H9 (cell line): Measurements from ENCODE around the gene RADIL. TPM values are rescaled to one million over a fixed set of nuclear protein-coding genes. Genes with fewer than 3 reads are reported as not detected.
A peak's percentile ranks its signal among the peaks of the same experiment; 100 is the strongest.

Experiments
- DNase-seq: peaks from one replicate; pipeline ENCODE4 v3.0.0-alpha.2; 2017
- H2AFZ ChIP-seq: one replicate; pipeline ENCODE4 v1.6.1; 2013; ENCODE audit warnings: mild to moderate bottlenecking, low read length, control low read depth, moderate library complexity
- H2AK5ac ChIP-seq: 2 replicates; pipeline ENCODE4 v1.6.1; 2013; ENCODE audit warnings: low read length, control low read depth, mixed read lengths; ENCODE audit not compliant: insufficient read length
- H2BK120ac ChIP-seq: one replicate; pipeline ENCODE4 v1.6.1; 2013; ENCODE audit warnings: low read depth, mild to moderate bottlenecking, low read length, control low read depth, inconsistent platforms; ENCODE audit not compliant: poor library complexity, severe bottlenecking
- H2BK12ac ChIP-seq: 2 replicates; pipeline ENCODE4 v1.6.1; 2013; ENCODE audit warnings: low read length, control low read depth, mixed read lengths, low read depth; ENCODE audit not compliant: insufficient read length
- H2BK15ac ChIP-seq: 2 replicates; pipeline ENCODE4 v1.6.1; 2013; ENCODE audit warnings: low read depth, low read length, control low read depth
- H2BK20ac ChIP-seq: one replicate; pipeline ENCODE4 v1.6.1; 2013; ENCODE audit warnings: low read depth, mild to moderate bottlenecking, low read length, control low read depth, inconsistent platforms; ENCODE audit not compliant: poor library complexity, severe bottlenecking
- H2BK5ac ChIP-seq: 2 replicates; pipeline ENCODE4 v1.6.1; 2013; ENCODE audit warnings: low read length, control low read depth, mixed read lengths; ENCODE audit not compliant: insufficient read length
- H3K14ac ChIP-seq: 2 replicates; pipeline ENCODE4 v1.6.1; 2013; ENCODE audit warnings: low read length, control low read depth; ENCODE audit not compliant: insufficient read depth
- H3K18ac ChIP-seq: 2 replicates; pipeline ENCODE4 v1.6.1; 2013; ENCODE audit warnings: low read depth, mild to moderate bottlenecking, mixed read lengths, low read length, control low read depth; ENCODE audit not compliant: insufficient read length
- H3K23ac ChIP-seq: 2 replicates; pipeline ENCODE4 v1.6.1; 2013; ENCODE audit warnings: low read length, control low read depth, mixed read lengths, low read depth; ENCODE audit not compliant: insufficient read length
- H3K23me2 ChIP-seq: 2 replicates; pipeline ENCODE4 v1.6.1; 2013; ENCODE audit warnings: low read depth, mild to moderate bottlenecking, mixed read lengths, low read length, control low read depth; ENCODE audit not compliant: insufficient read length, poor library complexity, severe bottlenecking
- H3K27ac ChIP-seq: 2 replicates; pipeline ENCODE4 v1.5.1; 2013; ENCODE audit warnings: low read length, control low read depth, mixed read lengths, low read depth; ENCODE audit not compliant: insufficient read length
- H3K27me3 ChIP-seq: 2 replicates; pipeline ENCODE4 v1.6.1; 2013; ENCODE audit warnings: low read length, control low read depth, inconsistent platforms; ENCODE audit not compliant: insufficient read depth
- H3K4ac ChIP-seq: 2 replicates; pipeline ENCODE4 v1.6.1; 2013; ENCODE audit warnings: low read depth, mild to moderate bottlenecking, control low read depth, inconsistent platforms, low read length, moderate library complexity
- H3K4me1 ChIP-seq: 2 replicates; pipeline ENCODE4 v1.6.1; 2013; ENCODE audit warnings: low read length, control low read depth, inconsistent platforms; ENCODE audit not compliant: insufficient read depth
- H3K4me2 ChIP-seq: 2 replicates; pipeline ENCODE4 v1.6.1; 2013; ENCODE audit warnings: low read length, control low read depth, mixed read lengths; ENCODE audit not compliant: insufficient read length, insufficient read depth
- H3K56ac ChIP-seq: 2 replicates; pipeline ENCODE4 v1.6.1; 2013; ENCODE audit warnings: low read depth, mild to moderate bottlenecking, mixed read lengths, low read length, control low read depth; ENCODE audit not compliant: insufficient read length
- H3K79me1 ChIP-seq: 2 replicates; pipeline ENCODE4 v1.6.1; 2013; ENCODE audit warnings: low read depth, mild to moderate bottlenecking, moderate library complexity, low read length, control low read depth, inconsistent platforms; ENCODE audit not compliant: insufficient read depth, poor library complexity, severe bottlenecking
- H3K79me2 ChIP-seq: 2 replicates; pipeline ENCODE4 v1.6.1; 2013; ENCODE audit warnings: low read length, control low read depth, inconsistent platforms; ENCODE audit not compliant: insufficient read depth
- H3K9ac ChIP-seq: 2 replicates; pipeline ENCODE4 v1.6.1; 2013; ENCODE audit warnings: low read length, control low read depth, mixed read lengths; ENCODE audit not compliant: insufficient read length; ENCODE audit errors: extremely low read depth
- H3K9me3 ChIP-seq: one replicate; pipeline ENCODE4 v1.6.1; 2013; ENCODE audit warnings: low read depth, low read length, inconsistent platforms; ENCODE audit not compliant: control insufficient read depth
- H3T11ph ChIP-seq: one replicate; pipeline ENCODE4 v1.6.1; 2013; ENCODE audit warnings: mild to moderate bottlenecking, low read length, control low read depth, inconsistent platforms
- H4K20me1 ChIP-seq: one replicate; pipeline ENCODE4 v1.6.1; 2013; ENCODE audit not compliant: control insufficient read depth, insufficient read length, insufficient read depth
- H4K5ac ChIP-seq: 2 replicates; pipeline ENCODE4 v1.6.1; 2013; ENCODE audit warnings: low read depth, mild to moderate bottlenecking, mixed read lengths, low read length, control low read depth; ENCODE audit not compliant: insufficient read length
- H4K8ac ChIP-seq: replicated peaks from 2 replicates; pipeline ENCODE4 v1.6.1; 2013; ENCODE audit warnings: low read length, control low read depth, mixed read lengths, low read depth; ENCODE audit not compliant: insufficient read length
- H4K91ac ChIP-seq: 2 replicates; pipeline ENCODE4 v1.6.1; 2013; ENCODE audit warnings: low read depth, mild to moderate bottlenecking, moderate library complexity, mixed read lengths, low read length, control low read depth; ENCODE audit not compliant: insufficient read length
- H3K27ac Mint-ChIP-seq, 3 experiments: 2 replicates in 2 of 3; 3 replicates in 1 of 3; pipeline ENCODE4 v1.8.0; 2020 to 2021; ENCODE audit warnings: mixed read lengths in 3 of 3, mild to moderate bottlenecking in 1 of 3, moderate library complexity in 1 of 3
- H3K27me3 Mint-ChIP-seq: 2 replicates; pipeline ENCODE4 v1.8.0; 2021; ENCODE audit warnings: low read depth, mild to moderate bottlenecking, moderate library complexity, mixed read lengths
- H3K36me3 Mint-ChIP-seq, 3 experiments: 2 replicates in 2 of 3; 3 replicates in 1 of 3; pipeline ENCODE4 v1.8.0; 2020 to 2021; ENCODE audit warnings: low read depth in 3 of 3, mixed read lengths in 3 of 3; ENCODE audit not compliant: insufficient read depth in 1 of 3
- H3K4me1 Mint-ChIP-seq, 2 experiments: 2 replicates each; pipeline ENCODE4 v1.8.0; 2020; ENCODE audit warnings: mixed read lengths in 2 of 2
- H3K4me3 Mint-ChIP-seq, 2 experiments: 2 replicates in 1 of 2; 3 replicates in 1 of 2; pipeline ENCODE4 v1.8.0; 2020 to 2021; ENCODE audit warnings: mild to moderate bottlenecking in 2 of 2, mixed read lengths in 2 of 2, moderate library complexity in 1 of 2
- H3K9me3 Mint-ChIP-seq, 2 experiments: 2 replicates in 1 of 2; 3 replicates in 1 of 2; pipeline ENCODE4 v1.8.0; 2020; ENCODE audit warnings: mild to moderate bottlenecking in 2 of 2, mixed read lengths in 2 of 2, moderate library complexity in 1 of 2
- whole genome bisulfite sequencing: extraction: QIAGEN DNeasy Blood & Tissue Kit; methylation state at CpG from one replicate; pipeline ENCODE4 v1.1.7; 2013; ENCODE audit warnings: missing lambda C conversion rate, low lambda C conversion rate, mixed read lengths; ENCODE audit not compliant: insufficient read length; ENCODE audit errors: extremely low coverage; 5-methylcytosine and 5-hydroxymethylcytosine counted together
- total RNA-seq: library from RNA; stranded (reverse); gene quantifications from 2 replicates; pipeline ENCODE4 v1.2.1, GENCODE V29; 2021
- TF ChIP-seq, protein P1 (sequence below): fragments of 200-600 bp; sonication (generic); conservative IDR thresholded peaks from 3 replicates; pipeline ENCODE4 v1.8.0; 2021; ENCODE audit warnings: antibody characterized with exemption, mild to moderate bottlenecking

Gene RADIL
- total RNA-seq, 1 experiment from 2014 or later, result 4.7 TPM

GRCh38 chr7:4854916-4855315 lies 28.6 kb downstream of the RADIL start:
- Mint-ChIP-seq H3K9me3 (peaks cover 3 to 10% of the 10 kb centered on the region in 2 experiments; a peak in 3 of 5 replicates), H3K27ac (peak overlapping the region in 1 of 3 experiments; percentile 38; a peak in 2 of 7 replicates)

More at GRCh38 chr7:4854916-4855315, 28.6 kb downstream of the RADIL start:
- no peaks in the 10 kb centered on the region for H3K27me3 ChIP-seq
- H3K27me3 Mint-ChIP-seq, result peaks cover 4% of the 10 kb centered on the region; the same call in 1 of the 2 replicates
- H3K14ac ChIP-seq, result no peak overlapping the region
- H2BK20ac ChIP-seq, result no peak overlapping the region
- H2BK12ac ChIP-seq, result no peak overlapping the region
- H3K23ac ChIP-seq, result no peak overlapping the region
- H3T11ph ChIP-seq, result no peak overlapping the region
- no peak overlapping the region for H4K91ac ChIP-seq
- H3K4me1 ChIP-seq, result no peaks in the 10 kb centered on the region
- no peak overlapping the region for H3K4me2 ChIP-seq
- no peak overlapping the region for H3K9ac ChIP-seq
- H3K4ac ChIP-seq, result no peak overlapping the region
- H4K5ac ChIP-seq, result no peak overlapping the region
- DNase-seq, result no peak
- no CpG with 5 or more reads among the region's 6 CpGs for WGBS
- H3K9me3 ChIP-seq, result no peaks in the 10 kb centered on the region
- no peak overlapping the region for H2BK15ac ChIP-seq
- H2AFZ ChIP-seq, result no peak overlapping the region
- no peak overlapping the region for H4K8ac ChIP-seq
- H3K18ac ChIP-seq, result no peak overlapping the region
- peaks cover 0 to 5% (median 0%) of the 10 kb centered on the region in 3 experiments; a peak in 2 of 7 replicates for H3K36me3 Mint-ChIP-seq
- H2BK120ac ChIP-seq, result no peak overlapping the region
- TF ChIP-seq, protein P1, sequence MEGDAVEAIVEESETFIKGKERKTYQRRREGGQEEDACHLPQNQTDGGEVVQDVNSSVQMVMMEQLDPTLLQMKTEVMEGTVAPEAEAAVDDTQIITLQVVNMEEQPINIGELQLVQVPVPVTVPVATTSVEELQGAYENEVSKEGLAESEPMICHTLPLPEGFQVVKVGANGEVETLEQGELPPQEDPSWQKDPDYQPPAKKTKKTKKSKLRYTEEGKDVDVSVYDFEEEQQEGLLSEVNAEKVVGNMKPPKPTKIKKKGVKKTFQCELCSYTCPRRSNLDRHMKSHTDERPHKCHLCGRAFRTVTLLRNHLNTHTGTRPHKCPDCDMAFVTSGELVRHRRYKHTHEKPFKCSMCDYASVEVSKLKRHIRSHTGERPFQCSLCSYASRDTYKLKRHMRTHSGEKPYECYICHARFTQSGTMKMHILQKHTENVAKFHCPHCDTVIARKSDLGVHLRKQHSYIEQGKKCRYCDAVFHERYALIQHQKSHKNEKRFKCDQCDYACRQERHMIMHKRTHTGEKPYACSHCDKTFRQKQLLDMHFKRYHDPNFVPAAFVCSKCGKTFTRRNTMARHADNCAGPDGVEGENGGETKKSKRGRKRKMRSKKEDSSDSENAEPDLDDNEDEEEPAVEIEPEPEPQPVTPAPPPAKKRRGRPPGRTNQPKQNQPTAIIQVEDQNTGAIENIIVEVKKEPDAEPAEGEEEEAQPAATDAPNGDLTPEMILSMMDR, result no peak
- H2BK5ac ChIP-seq, result no peak overlapping the region
- H3K56ac ChIP-seq, result no peak overlapping the region
- H3K23me2 ChIP-seq, result no peaks in the 10 kb centered on the region
- H3K79me2 ChIP-seq, result no peaks in the 10 kb centered on the region; the same call in 1 of the 2 replicates
- no peaks in the 10 kb centered on the region for H3K79me1 ChIP-seq
- H4K20me1 ChIP-seq, result no peaks in the 10 kb centered on the region
- no peak overlapping the region for H3K27ac ChIP-seq
- no peak overlapping the region for H2AK5ac ChIP-seq
- no peaks in the 10 kb centered on the region for H3K4me1 Mint-ChIP-seq
- no peak overlapping the region for H3K4me3 Mint-ChIP-seq
